ENCODE data around the gene CBR1. TPM values are rescaled to one million over a fixed set of nuclear protein-coding genes. Genes with fewer than 3 reads are reported as not detected.

CBR1 gene
- total RNA-seq, 1 donor from 2014 or later: 26.1 TPM

- no peak for ATAC-seq (ENCODE audit: poor library complexity)
- intact Hi-C loops (cut with DNase I): no loop called here
These were observed 31.3 kb downstream of the CBR1 start for GRCh38 chr21:36100971-36101641.

GRCh38 chr21:36103434-36103833 lies 33.6 kb downstream of the CBR1 start:
- intact Hi-C loops (cut with DNase I): no loop called here
- no peak for ATAC-seq (ENCODE audit: poor library complexity)
- DNase-seq: no peak

More at GRCh38 chr21:36100971-36101641, 31.3 kb downstream of the CBR1 start:
- DNase-seq: no peak

- DNase-seq (peak; percentile 60), ATAC-seq (ENCODE audit: poor library complexity) (no peak)
- intact Hi-C loops (cut with DNase I): no loop called here
These were observed 34.8 kb downstream of the CBR1 start for GRCh38 chr21:36104317-36105300.

- no peak for DNase-seq
- intact Hi-C loops (cut with DNase I): no loop called here
- ATAC-seq (ENCODE audit: poor library complexity): no peak
These were observed 35.6 kb downstream of the CBR1 start for GRCh38 chr21:36105327-36105842.

- no peak for DNase-seq
- ATAC-seq (ENCODE audit: poor library complexity): no peak
- intact Hi-C loops (cut with DNase I): no loop called here
These were observed 40.0 kb downstream of the CBR1 start for GRCh38 chr21:36109868-36110267.

- ATAC-seq (ENCODE audit: poor library complexity) (no peak), DNase-seq (no peak)
- intact Hi-C loops (cut with DNase I): no loop called here
These were observed 41.4 kb downstream of the CBR1 start for GRCh38 chr21:36111238-36111637.

- ATAC-seq (ENCODE audit: poor library complexity) (peak; percentile 26), DNase-seq (no peak)
- intact Hi-C loops (cut with DNase I): no loop called here
These were observed 44.0 kb downstream of the CBR1 start for GRCh38 chr21:36113647-36114428.

- no peak for DNase-seq
- ATAC-seq (ENCODE audit: poor library complexity): no peak
- intact Hi-C loops (cut with DNase I): no loop called here
These were observed 45.4 kb downstream of the CBR1 start for GRCh38 chr21:36115138-36115730.

GRCh38 chr21:36117286-36117741 lies 47.5 kb downstream of the CBR1 start:
- no peak for DNase-seq
- intact Hi-C loops (cut with DNase I): no loop called here

GRCh38 chr21:36120304-36120888 lies 50.6 kb downstream of the CBR1 start:
- ATAC-seq (ENCODE audit: poor library complexity) (peak; percentile 70), DNase-seq (peak; percentile 64)
- intact Hi-C loops (cut with DNase I): no loop called here

More at GRCh38 chr21:36117286-36117741, 47.5 kb downstream of the CBR1 start:
- no peak for ATAC-seq (ENCODE audit: poor library complexity)

Other genes starting within 250 kb of the CBR1 start
- gene SETD4, start 9.5 kb upstream of the CBR1 start, total RNA-seq: 10.7 TPM
- gene CBR3, start 65.1 kb downstream of the CBR1 start, total RNA-seq: 2.1 TPM
- gene DOP1B, start 86.8 kb downstream of the CBR1 start, total RNA-seq: 14.1 TPM